Small intestine (tissue), 7 donors: ENCODE data around the gene COL23A1. TPM values are rescaled to one million over a fixed set of nuclear protein-coding genes. Genes with fewer than 3 reads are reported as not detected.
"Not testable (repeated sequence)": the region's sequence is repeated elsewhere in the genome, so short reads cannot be mapped to it uniquely, and the experiment has no call there.

Experiments used
- DNase-seq, 2 donors: peaks; one replicate each; pipeline versions ENCODE4 v3.0.0 to v3.0.0-alpha.2; 2013
- FAIRE-seq: peaks from 2 replicates; lab custom pipeline; 2012; peaks lifted over from hg19 to GRCh38; lab: Jason Lieb, UNC
- H3K27ac ChIP-seq, 3 donors: one replicate each; pipeline ENCODE4 v1.5.1; 2013; ENCODE audit warnings: low read length in 2 of 3, mild to moderate bottlenecking in 2 of 3, control low read depth in 1 of 3, inconsistent platforms in 1 of 3, low read depth in 1 of 3, moderate library complexity in 1 of 3
- H3K27me3 ChIP-seq, 3 donors: one replicate each; pipeline ENCODE4 v1.6.1; 2013; ENCODE audit warnings: low read length in 3 of 3, inconsistent platforms in 1 of 3; ENCODE audit not compliant: control insufficient read depth in 3 of 3, insufficient read depth in 3 of 3
- H3K36me3 ChIP-seq, 3 donors: one replicate each; pipeline ENCODE4 v1.6.1; 2013; ENCODE audit warnings: low read length in 3 of 3, inconsistent platforms in 1 of 3, low read depth in 1 of 3, mild to moderate bottlenecking in 1 of 3, moderate library complexity in 1 of 3; ENCODE audit not compliant: control insufficient read depth in 3 of 3, insufficient read depth in 2 of 3
- H3K4me1 ChIP-seq, 3 donors: one replicate each; pipeline ENCODE4 v1.6.1; 2013; ENCODE audit warnings: low read length in 2 of 3, inconsistent platforms in 1 of 3, low read depth in 1 of 3, mild to moderate bottlenecking in 1 of 3, moderate library complexity in 1 of 3; ENCODE audit not compliant: control insufficient read depth in 3 of 3, insufficient read depth in 2 of 3
- H3K4me3 ChIP-seq, 3 donors: one replicate each; pipeline ENCODE4 v1.5.1; 2013; ENCODE audit warnings: low read length in 3 of 3, control low read depth in 1 of 3, inconsistent platforms in 1 of 3, low read depth in 1 of 3, mild to moderate bottlenecking in 1 of 3, moderate library complexity in 1 of 3
- H3K9me3 ChIP-seq, 2 donors: one replicate each; pipeline ENCODE4 v1.6.1; 2013; ENCODE audit warnings: low read depth in 1 of 2, low read length in 1 of 2; ENCODE audit not compliant: control insufficient read depth in 2 of 2, insufficient read depth in 1 of 2
- WGBS, 3 donors: extraction: QIAGEN DNeasy Blood & Tissue Kit; methylation state at CpG; one replicate each; pipeline ENCODE4 v1.1.7; 2013; 5-methylcytosine and 5-hydroxymethylcytosine counted together
- polyA plus RNA-seq, 4 donors: library from polyadenylated mRNA; stranded (reverse) in 3 of 4; unstranded in 1 of 4; fragments of 200-250 nt in 3 of 4; fragments of 120-200 nt in 1 of 4; gene quantifications; one replicate each; pipeline versions ENCODE4 v1.2.1 to v1.2.3, GENCODE V29; 2013
- donor health status: healthy with polysubstance abuse.
- donor health status: control.
- donor health status: control.
- donor health status: Bipolar disorder and iron deficiency.
- donor health status: healthy.

COL23A1 gene
- polyA plus RNA-seq, 4 donors: 1.4 to 3.2 (median 1.6) TPM; not detected in 1

GRCh38 chr5:178241688-178242231, 348.4 kb downstream of the COL23A1 start:
- Histone ChIP-seq H3K27ac (peak overlapping the region in 1 of 3 donors; percentile 5), H3K4me3 (no peak overlapping the region), H3K4me1 (peaks cover 6 to 14% (median 7%) of the 10 kb centered on the region in 3 donors), H3K9me3 (no peaks in the 10 kb centered on the region), H3K27me3 (no peaks in the 10 kb centered on the region), H3K36me3 (no peaks in the 10 kb centered on the region)
- no peak for DNase-seq
- FAIRE-seq: no peak
- WGBS, 3 donors: 78 to 84% (median 84%) methylated on average over 12 to 15 of the region's 15 CpGs

GRCh38 chr5:178241231-178241663, 348.9 kb downstream of the COL23A1 start:
- WGBS, 3 donors: 49 to 93% (median 57%) methylated on average over 6 to 8 of the region's 8 CpGs
- no peaks in the 10 kb centered on the region for H3K9me3 ChIP-seq
- no peak overlapping the region for H3K4me3 ChIP-seq
- H3K27me3 ChIP-seq: no peaks in the 10 kb centered on the region
- DNase-seq (no peak), FAIRE-seq (no peak)
- peaks cover 6 to 11% (median 7%) of the 10 kb centered on the region in 3 donors for H3K4me1 ChIP-seq
- no peaks in the 10 kb centered on the region for H3K36me3 ChIP-seq
- peak overlapping the region in 1 of 3 donors; percentile 5 for H3K27ac ChIP-seq

GRCh38 chr5:178240766-178241165, 349.4 kb downstream of the COL23A1 start:
- peak overlapping the region in 1 of 3 donors; percentile 14 for H3K27ac ChIP-seq
- DNase-seq (no peak), FAIRE-seq (no peak)
- H3K27me3 ChIP-seq: no peaks in the 10 kb centered on the region
- H3K9me3 ChIP-seq: no peaks in the 10 kb centered on the region
- H3K36me3 ChIP-seq: no peaks in the 10 kb centered on the region
- H3K4me1 ChIP-seq: peaks cover 6 to 10% (median 7%) of the 10 kb centered on the region in 3 donors
- 67 to 90% (median 74%) methylated on average over 9 of the region's 9 CpGs for whole genome bisulfite sequencing, 3 donors
- H3K4me3 ChIP-seq: no peak overlapping the region

- DNase-seq: no peak
- FAIRE-seq: no peak
- no peaks in the 10 kb centered on the region for H3K36me3 ChIP-seq
- 86 to 87% (median 86%) methylated on average over 15 to 19 of the region's 19 CpGs for WGBS, 3 donors
- no peak overlapping the region for H3K4me3 ChIP-seq
- H3K9me3 ChIP-seq: no peaks in the 10 kb centered on the region
- peak overlapping the region in 2 of 3 donors; percentile 14 to 22 for H3K27ac ChIP-seq
- H3K4me1 ChIP-seq: peaks cover 6 to 10% (median 7%) of the 10 kb centered on the region in 3 donors
- no peaks in the 10 kb centered on the region for H3K27me3 ChIP-seq
Measured at GRCh38 chr5:178240341-178240741, 349.9 kb downstream of the COL23A1 start.

GRCh38 chr5:178239626-178240301, 350.4 kb downstream of the COL23A1 start:
- not testable (repeated sequence) for H3K4me3 ChIP-seq, FAIRE-seq, DNase-seq, H3K36me3 ChIP-seq, H3K27me3 ChIP-seq, H3K9me3 ChIP-seq
- WGBS, 3 donors: 57 to 86% (median 64%) methylated on average over 7 to 16 of the region's 16 CpGs
- H3K27ac ChIP-seq: peak overlapping the region in 2 of 3 donors; percentile 22 to 33
- peaks cover 6 to 14% (median 8%) of the 10 kb centered on the region in 3 donors for H3K4me1 ChIP-seq

- Histone ChIP-seq H3K36me3 (no peaks in the 10 kb centered on the region), H3K4me3 (no peak overlapping the region), H3K4me1 (peaks cover 6 to 14% (median 8%) of the 10 kb centered on the region in 3 donors)
Measured at GRCh38 chr5:178238711-178239592, 351.2 kb downstream of the COL23A1 start.

GRCh38 chr5:178238313-178238635, 351.9 kb downstream of the COL23A1 start:
- H3K36me3 ChIP-seq: no peaks in the 10 kb centered on the region
- DNase-seq (no peak), FAIRE-seq (no peak)
- peaks cover 6 to 14% (median 8%) of the 10 kb centered on the region in 3 donors for H3K4me1 ChIP-seq
- no peak overlapping the region for H3K4me3 ChIP-seq
- H3K27ac ChIP-seq: peak overlapping the region; percentile 15 to 83 (median 39)
- no peaks in the 10 kb centered on the region for H3K27me3 ChIP-seq
- 81 to 94% (median 94%) methylated on average over 5 to 6 of the region's 6 CpGs for WGBS, 3 donors
- no peaks in the 10 kb centered on the region for H3K9me3 ChIP-seq

More at GRCh38 chr5:178238711-178239592, 351.2 kb downstream of the COL23A1 start:
- Histone ChIP-seq H3K9me3 (no peaks in the 10 kb centered on the region), H3K27me3 (no peaks in the 10 kb centered on the region), H3K27ac (peak overlapping the region in 2 of 3 donors; percentile 83 to 90)
- FAIRE-seq (no peak), DNase-seq (no peak)
- 59 to 75% (median 70%) methylated on average over 16 to 17 of the region's 17 CpGs for WGBS, 3 donors
